Measurements from ENCODE around the gene BPGM.

The BPGM gene

GRCh38 chr7:134705716-134706115 is 59.1 kb downstream of the BPGM start:
- Mint-ChIP-seq H3K36me3 (ENCODE audit: low read depth) (no peaks in the 10 kb centered on the region), H3K4me3 (no peak overlapping the region), H3K9me3 (no peaks in the 10 kb centered on the region), H3K27me3 (ENCODE audit: low read depth) (no peaks in the 10 kb centered on the region), H3K27ac (no peak overlapping the region), H3K4me1 (peaks cover 24% of the 10 kb centered on the region)
- TF ChIP-seq, protein P1, sequence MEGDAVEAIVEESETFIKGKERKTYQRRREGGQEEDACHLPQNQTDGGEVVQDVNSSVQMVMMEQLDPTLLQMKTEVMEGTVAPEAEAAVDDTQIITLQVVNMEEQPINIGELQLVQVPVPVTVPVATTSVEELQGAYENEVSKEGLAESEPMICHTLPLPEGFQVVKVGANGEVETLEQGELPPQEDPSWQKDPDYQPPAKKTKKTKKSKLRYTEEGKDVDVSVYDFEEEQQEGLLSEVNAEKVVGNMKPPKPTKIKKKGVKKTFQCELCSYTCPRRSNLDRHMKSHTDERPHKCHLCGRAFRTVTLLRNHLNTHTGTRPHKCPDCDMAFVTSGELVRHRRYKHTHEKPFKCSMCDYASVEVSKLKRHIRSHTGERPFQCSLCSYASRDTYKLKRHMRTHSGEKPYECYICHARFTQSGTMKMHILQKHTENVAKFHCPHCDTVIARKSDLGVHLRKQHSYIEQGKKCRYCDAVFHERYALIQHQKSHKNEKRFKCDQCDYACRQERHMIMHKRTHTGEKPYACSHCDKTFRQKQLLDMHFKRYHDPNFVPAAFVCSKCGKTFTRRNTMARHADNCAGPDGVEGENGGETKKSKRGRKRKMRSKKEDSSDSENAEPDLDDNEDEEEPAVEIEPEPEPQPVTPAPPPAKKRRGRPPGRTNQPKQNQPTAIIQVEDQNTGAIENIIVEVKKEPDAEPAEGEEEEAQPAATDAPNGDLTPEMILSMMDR (IDR thresholded peaks at IDR 0.05; ENCODE audit: unreplicated experiment in 3 of 3): no peak

DNA sequence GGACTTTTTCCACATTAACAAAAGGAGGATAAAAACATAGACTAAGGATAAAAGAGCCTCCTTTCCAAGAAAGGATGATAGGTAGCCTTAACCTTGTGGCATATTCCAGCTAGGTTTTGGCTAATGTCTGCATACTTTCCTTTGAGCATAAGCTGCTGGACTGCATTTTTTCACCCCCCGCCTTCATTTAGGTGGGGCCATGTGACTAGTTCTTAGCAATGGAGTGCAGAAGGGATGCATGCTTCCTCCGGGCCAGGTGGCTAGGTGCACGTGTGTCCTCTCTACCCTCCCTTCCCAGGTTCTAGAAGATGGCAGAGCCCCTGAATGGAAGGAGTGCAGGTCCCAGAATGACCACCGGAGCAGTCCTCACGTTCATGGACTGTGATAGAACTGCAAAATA is 59.8 kb downstream of the BPGM start:
- TF ChIP-seq, protein P1 (IDR thresholded peaks at IDR 0.05; ENCODE audit: unreplicated experiment in 3 of 3): no peak
- peaks cover 24% of the 10 kb centered on the region for H3K4me1 Mint-ChIP-seq

DNA sequence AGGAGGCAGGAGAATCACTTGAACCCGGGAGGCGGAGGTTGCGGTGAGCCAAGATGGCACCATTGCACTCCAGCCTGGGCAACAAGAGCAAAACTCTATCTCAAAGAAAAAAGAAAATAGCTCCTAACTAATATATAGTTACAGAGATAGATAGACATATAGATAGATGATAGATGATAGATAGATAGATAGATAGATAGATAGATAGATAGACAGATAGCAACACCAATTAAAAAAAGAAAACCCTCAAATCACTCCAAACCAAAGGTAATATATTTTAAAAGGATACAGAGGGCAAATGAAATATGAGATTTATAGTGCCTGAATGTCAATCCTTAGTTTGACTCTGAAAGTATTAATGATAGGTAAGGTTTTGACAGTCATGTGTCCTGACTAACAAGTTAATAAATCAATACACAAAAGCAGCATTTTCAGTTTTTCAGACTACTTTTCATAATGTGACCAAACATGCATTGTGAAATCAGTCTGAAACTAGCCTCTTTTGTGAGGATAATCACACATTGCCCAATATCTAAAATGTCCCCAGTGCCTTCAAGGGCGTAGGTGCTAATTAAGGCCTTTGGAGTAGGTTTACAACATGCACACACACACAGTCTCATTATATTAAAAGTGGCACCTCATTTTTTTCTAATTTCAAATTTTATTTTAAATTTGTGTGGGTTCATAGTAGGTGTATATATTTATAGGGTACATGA is 61.2 kb downstream of the BPGM start:
- TF ChIP-seq, protein P1 (IDR thresholded peaks at IDR 0.05; ENCODE audit: unreplicated experiment in 3 of 3): no peak
- H3K27me3 Mint-ChIP-seq (ENCODE audit: low read depth): no peaks in the 10 kb centered on the region
- peaks cover 20% of the 10 kb centered on the region for H3K4me1 Mint-ChIP-seq

More for the DNA sequence above, 59.8 kb downstream of the BPGM start:
- Mint-ChIP-seq H3K27ac (no peak overlapping the region), H3K9me3 (no peaks in the 10 kb centered on the region), H3K4me3 (no peak overlapping the region), H3K27me3 (ENCODE audit: low read depth) (no peaks in the 10 kb centered on the region), H3K36me3 (ENCODE audit: low read depth) (no peaks in the 10 kb centered on the region)

DNA sequence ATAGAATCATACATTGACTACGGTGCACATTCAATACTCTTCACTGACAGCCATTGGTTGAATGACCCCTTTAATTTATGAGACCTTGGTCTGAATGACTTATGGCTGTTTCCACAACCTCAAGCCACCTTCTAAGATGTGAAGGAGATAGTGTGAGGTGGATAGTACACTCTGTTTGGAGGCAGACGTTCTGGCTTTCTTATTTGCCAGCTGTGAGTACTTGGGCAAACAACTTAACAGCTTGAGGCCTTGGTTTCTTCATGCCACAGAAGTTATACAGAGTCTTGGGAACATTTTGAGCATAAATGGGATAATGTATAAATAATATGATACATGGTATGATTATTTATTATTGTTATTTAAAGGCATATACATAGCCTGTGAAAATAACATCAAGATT is 62.0 kb downstream of the BPGM start:
- no peaks in the 10 kb centered on the region for H3K36me3 Mint-ChIP-seq (ENCODE audit: low read depth)
- H3K9me3 Mint-ChIP-seq: no peaks in the 10 kb centered on the region
- TF ChIP-seq, protein P1 (IDR thresholded peaks at IDR 0.05; ENCODE audit: unreplicated experiment in 3 of 3): no peak
- H3K27me3 Mint-ChIP-seq (ENCODE audit: low read depth): no peaks in the 10 kb centered on the region
- H3K4me1 Mint-ChIP-seq: peaks cover 13% of the 10 kb centered on the region
- H3K4me3 Mint-ChIP-seq: no peak overlapping the region
- no peak overlapping the region for H3K27ac Mint-ChIP-seq

More for the DNA sequence above, 61.2 kb downstream of the BPGM start:
- H3K4me3 Mint-ChIP-seq: no peak overlapping the region
- H3K27ac Mint-ChIP-seq: no peak overlapping the region
- H3K9me3 Mint-ChIP-seq: no peaks in the 10 kb centered on the region
- no peaks in the 10 kb centered on the region for H3K36me3 Mint-ChIP-seq (ENCODE audit: low read depth)

GRCh38 chr7:134709197-134709596 is 62.5 kb downstream of the BPGM start:
- Mint-ChIP-seq H3K4me3 (no peak overlapping the region), H3K9me3 (no peaks in the 10 kb centered on the region), H3K36me3 (ENCODE audit: low read depth) (no peaks in the 10 kb centered on the region), H3K27ac (no peak overlapping the region), H3K4me1 (peaks cover 9% of the 10 kb centered on the region), H3K27me3 (ENCODE audit: low read depth) (no peaks in the 10 kb centered on the region)
- TF ChIP-seq, protein P1 (IDR thresholded peaks at IDR 0.05; ENCODE audit: unreplicated experiment in 3 of 3): no peak

DNA sequence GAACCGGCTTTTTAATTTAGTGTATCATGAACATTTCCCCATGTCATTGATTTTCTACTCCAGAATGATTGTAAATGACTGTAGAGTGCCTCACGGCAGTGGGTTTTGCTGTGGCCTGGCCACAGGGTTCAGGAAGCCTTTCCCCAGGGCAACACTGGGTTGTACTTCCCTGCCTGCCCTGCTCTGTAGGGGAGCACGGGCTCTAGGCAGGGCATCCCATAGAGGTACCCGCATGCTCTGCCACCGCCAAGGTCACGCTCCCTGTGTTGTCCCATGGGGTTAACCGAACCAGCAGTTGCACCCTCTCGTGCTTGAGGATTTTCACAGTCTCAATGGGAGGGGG is 63.8 kb downstream of the BPGM start:
- Mint-ChIP-seq H3K27ac (peak overlapping the region in 1 of 3 experiments; percentile 2), H3K4me3 (no peak overlapping the region), H3K27me3 (ENCODE audit: low read depth) (no peaks in the 10 kb centered on the region), H3K9me3 (no peaks in the 10 kb centered on the region), H3K4me1 (no peaks in the 10 kb centered on the region), H3K36me3 (ENCODE audit: low read depth) (no peaks in the 10 kb centered on the region)
- TF ChIP-seq, protein P1 (IDR thresholded peaks at IDR 0.05; ENCODE audit: unreplicated experiment in 3 of 3): no peak

Measured in nephron (organoid).